PFSK-1 (cell line): ENCODE data around the gene CD81.

Experiments
- FOXP2 ChIP-seq: optimal IDR thresholded peaks from 2 replicates; pipeline ENCODE3; 2011; ENCODE audit warnings: borderline replicate concordance, control low read depth, inconsistent platforms; ENCODE audit not compliant: insufficient read depth; ENCODE audit errors: extremely low read length, extremely low read depth
- POLR2AphosphoS5 ChIP-seq: IDR thresholded peaks from 2 replicates; pipeline ENCODE4 v1.6.1; 2012; ENCODE audit warnings: low read depth, mild to moderate bottlenecking, control low read depth, low read length, moderate library complexity
- SIN3A ChIP-seq: IDR thresholded peaks from 2 replicates; pipeline ENCODE4 v1.6.1; 2012; ENCODE audit warnings: mild to moderate bottlenecking, low read length, moderate library complexity, borderline replicate concordance; ENCODE audit not compliant: insufficient read depth
- TAF1 ChIP-seq: IDR thresholded peaks from 2 replicates; pipeline ENCODE4 v1.6.1; 2012; ENCODE audit warnings: low read length, control low read depth, borderline replicate concordance; ENCODE audit not compliant: insufficient read depth
- TF ChIP-seq, protein P1 (sequence below), 2 experiments: IDR thresholded peaks; 2 replicates each; pipeline versions ENCODE4 v1.6.1 to v1.8.0; 2011 to 2012; ENCODE audit warnings: low read depth in 2 of 2, low read length in 2 of 2, control low read depth in 1 of 2, inconsistent platforms in 1 of 2, mild to moderate bottlenecking in 1 of 2, moderate library complexity in 1 of 2; ENCODE audit not compliant: insufficient read depth in 1 of 2

Gene CD81

DNA sequence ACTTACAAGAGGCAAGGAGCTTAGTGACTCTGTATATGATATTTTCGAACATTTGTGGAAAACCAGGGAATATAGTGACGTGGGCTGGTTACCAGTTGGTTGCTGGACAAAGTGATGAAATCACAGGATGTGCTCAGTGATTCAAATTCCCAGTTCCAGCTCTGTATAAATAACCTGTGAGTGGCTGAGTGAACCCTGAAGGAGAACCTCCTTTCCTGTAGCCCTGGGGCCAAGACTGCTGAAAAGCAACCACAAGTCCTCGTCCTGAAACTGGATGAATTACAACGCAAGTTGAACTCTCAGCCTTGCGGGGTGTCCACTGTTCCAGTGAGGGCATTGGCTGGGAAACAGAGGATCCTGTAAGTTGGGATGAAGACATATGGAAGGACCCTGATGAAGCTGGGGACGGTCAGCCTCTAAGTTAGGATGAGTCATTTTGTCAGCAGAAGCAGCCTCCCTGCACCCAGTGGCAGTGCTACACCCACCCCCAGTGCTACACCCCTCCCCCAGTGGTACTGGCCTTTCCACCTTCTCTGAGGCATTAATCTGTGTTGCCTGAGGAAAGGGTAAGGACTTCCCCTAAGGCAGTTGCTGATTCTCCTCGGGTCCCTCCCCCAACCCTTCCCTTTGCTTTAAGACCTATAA lies 22.0 kb upstream of the CD81 start:
- TF ChIP-seq, protein P1, sequence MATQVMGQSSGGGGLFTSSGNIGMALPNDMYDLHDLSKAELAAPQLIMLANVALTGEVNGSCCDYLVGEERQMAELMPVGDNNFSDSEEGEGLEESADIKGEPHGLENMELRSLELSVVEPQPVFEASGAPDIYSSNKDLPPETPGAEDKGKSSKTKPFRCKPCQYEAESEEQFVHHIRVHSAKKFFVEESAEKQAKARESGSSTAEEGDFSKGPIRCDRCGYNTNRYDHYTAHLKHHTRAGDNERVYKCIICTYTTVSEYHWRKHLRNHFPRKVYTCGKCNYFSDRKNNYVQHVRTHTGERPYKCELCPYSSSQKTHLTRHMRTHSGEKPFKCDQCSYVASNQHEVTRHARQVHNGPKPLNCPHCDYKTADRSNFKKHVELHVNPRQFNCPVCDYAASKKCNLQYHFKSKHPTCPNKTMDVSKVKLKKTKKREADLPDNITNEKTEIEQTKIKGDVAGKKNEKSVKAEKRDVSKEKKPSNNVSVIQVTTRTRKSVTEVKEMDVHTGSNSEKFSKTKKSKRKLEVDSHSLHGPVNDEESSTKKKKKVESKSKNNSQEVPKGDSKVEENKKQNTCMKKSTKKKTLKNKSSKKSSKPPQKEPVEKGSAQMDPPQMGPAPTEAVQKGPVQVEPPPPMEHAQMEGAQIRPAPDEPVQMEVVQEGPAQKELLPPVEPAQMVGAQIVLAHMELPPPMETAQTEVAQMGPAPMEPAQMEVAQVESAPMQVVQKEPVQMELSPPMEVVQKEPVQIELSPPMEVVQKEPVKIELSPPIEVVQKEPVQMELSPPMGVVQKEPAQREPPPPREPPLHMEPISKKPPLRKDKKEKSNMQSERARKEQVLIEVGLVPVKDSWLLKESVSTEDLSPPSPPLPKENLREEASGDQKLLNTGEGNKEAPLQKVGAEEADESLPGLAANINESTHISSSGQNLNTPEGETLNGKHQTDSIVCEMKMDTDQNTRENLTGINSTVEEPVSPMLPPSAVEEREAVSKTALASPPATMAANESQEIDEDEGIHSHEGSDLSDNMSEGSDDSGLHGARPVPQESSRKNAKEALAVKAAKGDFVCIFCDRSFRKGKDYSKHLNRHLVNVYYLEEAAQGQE (IDR thresholded peaks at IDR 0.05; ENCODE audit: insufficient read depth in 1 of 2, low read depth in 2 of 2, low read length in 2 of 2), result no peak
- TF ChIP-seq TAF1 (no peak), FOXP2 (no peak), POLR2AphosphoS5 (no peak), SIN3A (no peak)

DNA sequence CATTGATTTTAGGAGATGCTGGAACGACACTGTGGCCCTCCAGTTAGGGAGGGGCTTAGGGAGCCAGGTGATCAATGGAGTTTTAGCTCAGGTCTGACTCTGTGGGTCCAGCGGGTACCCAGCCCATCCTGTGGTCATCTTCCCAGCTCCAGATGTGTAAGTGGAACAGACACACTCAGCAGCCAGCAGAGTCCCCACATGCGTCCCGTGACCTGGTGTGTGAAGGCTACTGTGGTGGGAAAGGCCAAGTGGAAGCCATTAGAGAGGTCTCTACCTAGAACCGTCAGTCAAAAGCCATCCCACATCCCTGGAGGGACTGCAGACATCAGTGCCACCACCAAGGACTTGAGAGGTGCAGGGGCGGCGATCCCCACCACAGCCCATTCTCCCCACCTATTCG lies 19.9 kb upstream of the CD81 start:
- TF ChIP-seq, protein P1 (IDR thresholded peaks at IDR 0.05; ENCODE audit: insufficient read depth in 1 of 2, low read depth in 2 of 2, low read length in 2 of 2), result no peak
- TF ChIP-seq FOXP2 (no peak), TAF1 (no peak), POLR2AphosphoS5 (no peak), SIN3A (no peak)

DNA sequence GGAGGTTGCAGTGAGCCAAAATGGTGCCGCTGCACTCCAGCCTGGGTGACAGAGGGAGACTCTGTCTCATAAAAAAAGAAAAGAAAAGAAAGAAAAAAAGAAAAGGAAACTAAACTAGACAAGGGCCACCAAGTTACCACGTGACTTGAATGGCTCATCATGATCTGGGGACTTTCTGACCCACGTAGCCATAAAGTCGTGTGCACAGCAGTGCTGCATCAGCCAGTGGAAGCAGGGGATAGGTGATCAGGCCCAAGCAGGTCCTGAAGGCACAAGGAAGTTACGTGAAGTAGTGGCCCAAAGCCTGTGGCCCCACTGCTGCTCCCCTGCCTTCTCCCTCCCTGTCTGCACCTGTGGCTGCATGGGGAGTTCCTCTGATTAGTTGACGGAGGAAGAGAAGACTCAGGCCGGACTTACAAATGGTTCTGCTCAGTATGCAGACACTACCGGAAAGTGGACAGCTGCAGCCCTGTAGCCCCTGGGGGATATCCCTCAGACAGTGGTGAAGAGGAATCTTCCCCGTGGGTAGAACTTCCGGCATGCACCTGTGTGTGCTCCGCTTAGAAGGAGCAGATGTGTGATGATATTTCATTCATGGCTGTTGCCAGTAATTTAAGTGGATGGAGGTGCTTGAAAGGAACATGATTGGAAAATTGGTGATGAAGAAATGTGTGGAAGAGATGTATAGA lies 18.2 kb upstream of the CD81 start:
- TF ChIP-seq, protein P1 (IDR thresholded peaks at IDR 0.05; ENCODE audit: insufficient read depth in 1 of 2, low read depth in 2 of 2, low read length in 2 of 2), result no peak

DNA sequence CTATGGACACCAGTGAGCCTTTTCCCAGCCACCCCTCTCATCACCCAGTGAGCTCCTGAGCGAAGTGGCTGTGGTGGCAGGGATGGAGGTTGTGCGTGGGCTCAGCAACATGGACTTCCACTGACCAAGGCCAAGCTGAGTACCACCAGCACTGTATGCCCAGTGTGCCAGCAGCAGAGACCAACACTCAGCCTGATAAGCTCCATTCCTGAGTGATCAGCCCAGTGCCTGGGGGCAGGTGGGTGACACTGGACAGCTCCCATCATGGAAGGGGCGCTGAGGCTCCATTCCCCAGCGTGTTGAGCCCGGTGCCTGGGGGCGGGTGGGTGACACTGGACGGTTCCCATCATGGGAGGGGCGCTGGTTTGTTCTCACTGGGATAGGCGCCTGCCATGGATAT lies 17.6 kb upstream of the CD81 start:
- TF ChIP-seq TAF1 (no peak), POLR2AphosphoS5 (no peak), FOXP2 (no peak), SIN3A (no peak)
- TF ChIP-seq, protein P1 (IDR thresholded peaks at IDR 0.05; ENCODE audit: insufficient read depth in 1 of 2, low read depth in 2 of 2, low read length in 2 of 2), result no peak

DNA sequence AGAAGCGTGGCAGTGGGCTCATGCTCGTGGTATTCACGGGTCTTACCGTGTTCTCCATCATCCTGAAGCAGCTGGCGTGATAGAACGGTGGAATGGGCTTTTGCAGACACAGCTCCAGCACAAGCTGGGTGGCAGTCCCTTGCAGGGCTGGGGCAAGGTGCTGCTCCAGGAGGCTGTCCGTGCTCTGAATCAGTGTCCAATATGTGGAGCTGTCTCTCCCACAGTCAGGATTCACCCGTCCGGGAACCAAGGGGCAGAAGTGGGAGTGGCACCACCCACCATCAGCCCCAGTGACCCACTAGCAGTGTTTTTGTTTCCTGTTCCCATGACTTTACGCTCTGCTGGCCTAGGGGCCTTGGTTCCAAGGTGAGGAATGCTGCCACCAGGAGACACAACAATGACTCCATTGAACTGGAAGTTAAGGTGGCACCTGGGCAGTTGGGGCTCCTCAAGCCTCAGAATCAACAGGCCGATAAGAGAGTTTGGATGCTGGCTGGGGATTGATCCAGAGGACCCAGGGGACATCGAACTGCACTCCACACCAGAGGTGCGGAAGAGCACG lies 16.9 kb upstream of the CD81 start:
- TF ChIP-seq SIN3A (no peak), TAF1 (no peak), POLR2AphosphoS5 (no peak), FOXP2 (no peak)
- TF ChIP-seq, protein P1 (IDR thresholded peaks at IDR 0.05; ENCODE audit: insufficient read depth in 1 of 2, low read depth in 2 of 2, low read length in 2 of 2), result no peak
